ENCODE measurements around the gene ZNF516. TPM values are rescaled to one million over a fixed set of nuclear protein-coding genes. Genes with fewer than 3 reads are reported as not detected.

Gene ZNF516
- total and polyA plus RNA-seq, 2 experiments from 2014 or later, result 17.8 to 29.4 TPM

DNA sequence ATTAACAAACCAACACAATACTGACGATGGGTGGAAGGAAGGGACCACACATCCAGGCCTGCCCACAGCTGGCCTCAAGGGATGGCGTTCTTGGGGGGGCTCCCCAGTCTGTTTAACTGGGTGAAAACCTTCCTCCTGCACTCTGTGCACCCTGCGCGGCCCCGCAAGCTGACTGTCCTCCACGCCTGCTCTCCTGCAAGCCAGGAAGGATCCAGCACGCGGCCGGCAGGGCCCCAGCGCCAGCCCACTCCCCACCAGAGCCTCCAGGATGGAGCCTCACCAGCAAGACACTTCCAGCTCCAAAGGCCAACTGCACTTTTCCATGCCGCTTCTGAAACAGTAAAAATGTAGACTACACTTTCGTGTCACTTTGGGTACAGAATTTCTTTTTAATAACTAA lies 135.1 kb downstream of the ZNF516 start:
- Histone ChIP-seq H3K9me2 (ENCODE audit: insufficient read depth) (no peaks in the 10 kb centered on the region), H3K4me1 (ENCODE audit: insufficient read depth) (peaks cover 9% of the 10 kb centered on the region; the same call in 1 of the 2 replicates), H3K36me3 (ENCODE audit: low read depth) (peaks cover 11% of the 10 kb centered on the region; the same call in 1 of the 2 replicates), H3F3A (ENCODE audit: insufficient read depth) (no peaks in the 10 kb centered on the region; the same call in 1 of the 2 replicates), H3K9me3 (ENCODE audit: low read depth) (no peaks in the 10 kb centered on the region), H3K79me2 (ENCODE audit: insufficient read depth) (peaks cover 7% of the 10 kb centered on the region; the same call in 1 of the 2 replicates), H3K27me3 (replicated peaks; ENCODE audit: insufficient read depth) (no peaks in the 10 kb centered on the region), H3K9ac (no peak overlapping the region), H2AFZ (no peak overlapping the region), H3K27ac (no peak overlapping the region), H3K4me2 (ENCODE audit: unreplicated experiment) (no peak overlapping the region), H4K20me1 (ENCODE audit: insufficient read depth) (no peaks in the 10 kb centered on the region), H3K4me3 (no peak overlapping the region)
- DNase-seq, result no peak
- 96 to 97% methylated on average over 12 of the region's 12 CpGs for WGBS, 2 experiments (ENCODE audit: low coverage in 1 of 2, low lambda C conversion rate in 2 of 2, missing lambda C conversion rate in 2 of 2)
- no peak for TF ChIP-seq EZH2phosphoT487 (IDR thresholded peaks at IDR 0.05; ENCODE audit: insufficient read depth, low read depth)
- TF ChIP-seq EZH2 (IDR thresholded peaks at IDR 0.05; ENCODE audit: insufficient read depth, poor library complexity, severe bottlenecking), result no peak
- in situ Hi-C loops (cut with MboI), result loop anchor here (25.0 kb wide), 1 partner anchor 1698 kb away; no protein-coding TSS in a partner anchor

DNA sequence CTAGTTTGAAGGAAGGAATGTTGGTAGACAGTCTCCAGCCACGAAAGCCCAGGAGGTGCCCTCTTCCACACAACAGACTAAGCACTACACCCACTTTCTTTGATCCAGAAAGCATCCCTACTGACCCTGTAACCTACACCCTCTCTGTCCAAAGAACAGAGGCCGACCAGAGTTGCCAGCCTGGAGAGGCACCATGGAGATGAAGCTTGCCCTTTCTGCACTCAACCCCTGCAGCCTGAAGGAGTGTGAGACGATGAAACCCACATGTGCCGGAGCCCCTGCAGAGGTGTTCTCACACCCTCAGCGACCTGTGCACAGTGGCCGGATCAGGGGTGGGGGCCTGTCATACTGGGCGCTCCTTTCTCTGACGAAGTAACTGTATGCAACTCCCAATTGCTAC lies 136.3 kb downstream of the ZNF516 start:
- DNase-seq, result no peak
- Histone ChIP-seq H3K9me3 (ENCODE audit: low read depth) (no peaks in the 10 kb centered on the region), H2AFZ (no peak overlapping the region), H3K79me2 (ENCODE audit: insufficient read depth) (peaks cover 7% of the 10 kb centered on the region; the same call in 1 of the 2 replicates), H3K9ac (no peak overlapping the region), H4K20me1 (ENCODE audit: insufficient read depth) (no peaks in the 10 kb centered on the region), H3K27me3 (replicated peaks; ENCODE audit: insufficient read depth) (no peaks in the 10 kb centered on the region), H3K9me2 (ENCODE audit: insufficient read depth) (no peaks in the 10 kb centered on the region), H3K27ac (no peak overlapping the region), H3K4me2 (ENCODE audit: unreplicated experiment) (no peak overlapping the region), H3K4me3 (no peak overlapping the region), H3K4me1 (ENCODE audit: insufficient read depth) (peaks cover 14% of the 10 kb centered on the region; the same call in 1 of the 2 replicates), H3K36me3 (ENCODE audit: low read depth) (peaks cover 11% of the 10 kb centered on the region; the same call in 1 of the 2 replicates), H3F3A (ENCODE audit: insufficient read depth) (peaks cover 5% of the 10 kb centered on the region; the same call in 1 of the 2 replicates)
- 75 to 79% methylated on average over 8 of the region's 8 CpGs for WGBS, 2 experiments (ENCODE audit: low coverage in 1 of 2, low lambda C conversion rate in 2 of 2, missing lambda C conversion rate in 2 of 2)
- TF ChIP-seq EZH2 (IDR thresholded peaks at IDR 0.05; ENCODE audit: insufficient read depth, poor library complexity, severe bottlenecking), result no peak
- in situ Hi-C loops (cut with MboI), result loop anchor here (25.0 kb wide), 1 partner anchor 1696 kb away; no protein-coding TSS in a partner anchor

DNA sequence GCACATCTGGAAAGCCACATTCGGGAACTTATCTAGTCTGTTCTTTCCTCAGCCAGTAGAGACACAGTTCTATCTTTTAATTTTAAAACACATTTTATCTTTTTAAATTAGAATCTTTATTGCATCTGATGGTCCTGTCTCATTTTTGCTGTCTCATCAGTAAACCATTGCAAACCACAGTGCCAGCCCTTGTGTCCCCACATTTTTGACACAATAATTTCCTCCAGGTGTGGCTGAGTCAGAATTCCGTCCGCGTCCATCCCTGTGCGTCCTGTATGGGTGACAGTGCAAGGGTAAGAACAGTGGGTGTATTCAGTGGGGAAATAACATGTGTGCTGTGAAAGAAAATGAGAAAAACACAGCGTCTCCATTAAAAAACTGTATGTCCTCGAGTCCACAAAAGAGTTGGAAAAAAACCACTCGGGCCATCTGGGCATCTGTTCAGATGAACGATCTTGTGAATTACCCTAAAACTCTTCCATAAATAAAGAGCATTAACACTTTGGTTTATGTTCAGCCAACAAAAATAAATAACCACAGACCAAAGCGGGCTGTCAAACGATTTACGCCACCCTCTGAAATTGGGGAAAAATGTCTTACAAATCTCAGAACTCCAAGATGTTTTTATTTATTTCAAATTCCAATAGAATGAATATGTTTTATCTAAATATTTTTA lies 137.3 kb downstream of the ZNF516 start:
- Histone ChIP-seq H3F3A (ENCODE audit: insufficient read depth) (0 out of 2 replicates have a peak, but pooled peaks cover 5% of the 10 kb centered on the region), H3K9ac (no peak overlapping the region), H2AFZ (no peak overlapping the region), H3K27ac (no peak overlapping the region), H3K79me2 (ENCODE audit: insufficient read depth) (peaks cover 7% of the 10 kb centered on the region; the same call in 1 of the 2 replicates), H3K4me3 (no peak overlapping the region), H3K9me2 (ENCODE audit: insufficient read depth) (no peaks in the 10 kb centered on the region), H3K4me2 (ENCODE audit: unreplicated experiment) (no peak overlapping the region), H3K9me3 (ENCODE audit: low read depth) (no peaks in the 10 kb centered on the region), H3K4me1 (ENCODE audit: insufficient read depth) (peaks cover 7% of the 10 kb centered on the region; the same call in 1 of the 2 replicates), H4K20me1 (ENCODE audit: insufficient read depth) (no peaks in the 10 kb centered on the region), H3K36me3 (ENCODE audit: low read depth) (peaks cover 7% of the 10 kb centered on the region; the same call in 1 of the 2 replicates), H3K27me3 (replicated peaks; ENCODE audit: insufficient read depth) (no peaks in the 10 kb centered on the region)
- no peak for DNase-seq
- WGBS, 2 experiments (ENCODE audit: low coverage in 1 of 2, low lambda C conversion rate in 2 of 2, missing lambda C conversion rate in 2 of 2), result 80% methylated on average over 12 of the region's 12 CpGs
- in situ Hi-C loops (cut with MboI), result loop anchor here (25.0 kb wide), 1 partner anchor 1695 kb away; no protein-coding TSS in a partner anchor
- TF ChIP-seq EZH2phosphoT487 (IDR thresholded peaks at IDR 0.05; ENCODE audit: insufficient read depth, low read depth) (no peak), EZH2 (IDR thresholded peaks at IDR 0.05; ENCODE audit: insufficient read depth, poor library complexity, severe bottlenecking) (no peak)

DNA sequence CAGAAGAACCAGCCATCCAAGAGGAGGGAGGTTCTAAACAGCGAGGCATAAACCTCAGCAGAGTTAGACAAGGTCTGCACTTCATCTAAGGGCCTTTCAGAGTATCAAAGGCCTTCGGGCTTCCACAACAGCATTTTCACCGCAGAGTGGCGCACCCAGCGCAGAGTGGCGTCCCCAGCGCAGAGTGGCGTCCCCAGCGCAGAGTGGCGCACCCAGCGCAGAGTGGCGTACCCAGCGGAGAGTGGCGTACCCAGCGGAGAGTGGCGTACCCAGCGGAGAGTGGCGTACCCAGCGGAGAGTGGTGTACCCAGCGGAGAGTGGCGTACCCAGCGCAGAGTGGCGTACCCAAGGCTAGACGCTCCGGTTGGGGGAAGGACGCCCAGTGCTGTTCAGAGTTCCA lies 137.9 kb downstream of the ZNF516 start:
- Histone ChIP-seq H3K9me3 (ENCODE audit: low read depth) (no peaks in the 10 kb centered on the region), H2AFZ (no peak overlapping the region), H4K20me1 (ENCODE audit: insufficient read depth) (no peaks in the 10 kb centered on the region), H3K36me3 (ENCODE audit: low read depth) (peaks cover 6% of the 10 kb centered on the region; the same call in 1 of the 2 replicates), H3K27ac (no peak overlapping the region), H3F3A (ENCODE audit: insufficient read depth) (0 out of 2 replicates have a peak, but pooled peaks cover 5% of the 10 kb centered on the region), H3K27me3 (replicated peaks; ENCODE audit: insufficient read depth) (no peaks in the 10 kb centered on the region), H3K4me2 (ENCODE audit: unreplicated experiment) (no peak overlapping the region), H3K4me3 (no peak overlapping the region), H3K9ac (no peak overlapping the region), H3K79me2 (ENCODE audit: insufficient read depth) (peaks cover 7% of the 10 kb centered on the region; the same call in 1 of the 2 replicates), H3K9me2 (ENCODE audit: insufficient read depth) (no peaks in the 10 kb centered on the region), H3K4me1 (ENCODE audit: insufficient read depth) (peaks cover 12% of the 10 kb centered on the region)
- no peak for DNase-seq
- 91 to 92% methylated on average over 26 of the region's 26 CpGs for WGBS, 2 experiments (ENCODE audit: low coverage in 1 of 2, low lambda C conversion rate in 2 of 2, missing lambda C conversion rate in 2 of 2)
- in situ Hi-C loops (cut with MboI), result loop anchor here (25.0 kb wide), 1 partner anchor 1695 kb away; no protein-coding TSS in a partner anchor
- TF ChIP-seq EZH2 (IDR thresholded peaks at IDR 0.05; ENCODE audit: insufficient read depth, poor library complexity, severe bottlenecking), result no peak
- no peak for TF ChIP-seq EZH2phosphoT487 (IDR thresholded peaks at IDR 0.05; ENCODE audit: insufficient read depth, low read depth)

Data from GM23248 (cell line).